GM23248 (cell line): ENCODE results near the gene HNRNPA1L2. TPM values are rescaled to one million over a fixed set of nuclear protein-coding genes. Genes with fewer than 3 reads are reported as not detected.
"Not testable (repeated sequence)": the region's sequence is repeated elsewhere in the genome, so short reads cannot be mapped to it uniquely, and the experiment has no call there.

ENCODE experiments used
- DNase-seq: peaks from one replicate; pipeline ENCODE4 v3.0.0-alpha.2; 2015
- H2AFZ ChIP-seq: fragments of 200-600 bp; sonication (generic); 2 replicates; pipeline ENCODE4 v1.6.1; 2016; ENCODE audit warnings: antibody characterized with exemption
- H3F3A ChIP-seq: fragments of 200-600 bp; sonication (generic); 2 replicates; pipeline ENCODE4 v1.6.1; 2016; ENCODE audit warnings: mild to moderate bottlenecking, antibody characterized with exemption, mixed run types; ENCODE audit not compliant: insufficient read depth
- H3K27ac ChIP-seq: fragments of 200-600 bp; sonication (generic); 2 replicates; pipeline ENCODE4 v1.5.1; 2016; ENCODE audit warnings: mild to moderate bottlenecking
- H3K27me3 ChIP-seq: fragments of 200-600 bp; sonication (generic); replicated peaks from 2 replicates; pipeline ENCODE4 v1.6.1; 2016; ENCODE audit warnings: mild to moderate bottlenecking; ENCODE audit not compliant: insufficient read depth
- H3K36me3 ChIP-seq: fragments of 200-600 bp; sonication (generic); 2 replicates; pipeline ENCODE4 v1.6.1; 2016; ENCODE audit warnings: low read depth, mild to moderate bottlenecking
- H3K4me1 ChIP-seq: fragments of 200-600 bp; sonication (generic); 2 replicates; pipeline ENCODE4 v1.6.1; 2016; ENCODE audit warnings: mild to moderate bottlenecking; ENCODE audit not compliant: insufficient read depth
- H3K4me2 ChIP-seq: fragments of 200-600 bp; sonication (generic); one replicate; pipeline ENCODE4 v1.6.1; 2016; ENCODE audit warnings: mild to moderate bottlenecking; ENCODE audit not compliant: unreplicated experiment
- H3K4me3 ChIP-seq: fragments of 200-600 bp; sonication (generic); 2 replicates; pipeline ENCODE4 v1.5.1; 2016; ENCODE audit warnings: mild to moderate bottlenecking
- H3K79me2 ChIP-seq: fragments of 200-600 bp; sonication (generic); 2 replicates; pipeline ENCODE4 v1.6.1; 2016; ENCODE audit warnings: mild to moderate bottlenecking; ENCODE audit not compliant: insufficient read depth
- H3K9ac ChIP-seq: fragments of 200-600 bp; sonication (generic); 2 replicates; pipeline ENCODE4 v1.6.1; 2016; ENCODE audit warnings: mild to moderate bottlenecking
- H3K9me2 ChIP-seq: fragments of 200-600 bp; sonication (generic); 2 replicates; pipeline ENCODE4 v1.6.1; 2016; ENCODE audit warnings: mixed run types, mild to moderate bottlenecking, moderate library complexity; ENCODE audit not compliant: insufficient read depth
- H3K9me3 ChIP-seq: fragments of 200-600 bp; sonication (generic); one replicate; pipeline ENCODE4 v1.6.1; 2017; ENCODE audit warnings: low read depth
- H4K20me1 ChIP-seq: fragments of 200-600 bp; sonication (generic); 2 replicates; pipeline ENCODE4 v1.6.0; 2016; ENCODE audit not compliant: insufficient read depth
- EZH2 ChIP-seq: fragments of 200-600 bp; sonication (generic); IDR thresholded peaks from 2 replicates; pipeline ENCODE4 v1.6.1; 2018; ENCODE audit warnings: antibody characterized with exemption, mild to moderate bottlenecking; ENCODE audit not compliant: insufficient read depth, poor library complexity, severe bottlenecking
- EZH2phosphoT487 ChIP-seq: fragments of 200-600 bp; sonication (generic); IDR thresholded peaks from 2 replicates; pipeline ENCODE4 v1.6.1; 2018; ENCODE audit warnings: antibody characterized with exemption, moderate library complexity, mild to moderate bottlenecking, low read depth; ENCODE audit not compliant: insufficient read depth
- WGBS, 2 experiments: methylation state at CpG; one replicate each; pipeline ENCODE4 v1.1.6; 2015 to 2017; ENCODE audit warnings: low lambda C conversion rate in 2 of 2, low coverage in 1 of 2; ENCODE audit errors: missing lambda C conversion rate in 2 of 2; 5-methylcytosine and 5-hydroxymethylcytosine counted together
- in situ Hi-C: fragments of 300-500 bp; cut with MboI; formaldehyde crosslinking; loops from 2 replicates; pipeline ENCODE4 v1.15.0; 2020
- polyA plus RNA-seq: library from polyadenylated mRNA; unstranded; fragments of >200 nt; fragmentation: Nextera tagmentation; extraction: Ambion mirVana; gene quantifications from 2 replicates; pipeline ENCODE4 v1.2.1, GENCODE V29; 2016
- total RNA-seq: library from RNA; depleted of rRNA; stranded (reverse); fragments of >200 nt; shearing (Covaris generic); gene quantifications from 2 replicates; pipeline ENCODE4 v1.2.3, GENCODE V29; 2014; rRNA removed

The HNRNPA1L2 gene
- total and polyA plus RNA-seq, 2 experiments from 2014 or later: 1.2 to 8.5 TPM

DNA sequence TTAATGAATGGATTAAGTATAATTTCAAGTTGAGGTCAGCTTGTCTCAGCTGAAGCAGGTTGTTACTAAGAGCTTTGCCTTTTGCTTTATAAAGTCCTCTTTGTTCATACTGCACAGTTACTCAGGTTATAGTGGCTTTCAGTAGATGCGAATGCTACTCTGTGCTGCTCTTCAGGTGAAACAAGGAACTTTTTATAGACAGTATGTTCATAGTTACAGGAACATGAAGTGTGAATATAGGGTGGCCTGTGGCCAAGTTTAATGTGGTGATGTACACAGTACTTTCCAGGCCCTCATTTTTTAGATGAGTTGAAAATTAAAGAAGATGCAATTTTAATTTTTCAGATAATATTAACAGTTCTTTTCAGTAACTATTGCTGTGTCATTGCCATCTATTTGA, 31.2 kb downstream of the HNRNPA1L2 start:
- no peaks in the 10 kb centered on the region for H3K9me2 ChIP-seq
- in situ Hi-C loops: no loop called here
- TF ChIP-seq EZH2 (no peak), EZH2phosphoT487 (no peak)

DNA sequence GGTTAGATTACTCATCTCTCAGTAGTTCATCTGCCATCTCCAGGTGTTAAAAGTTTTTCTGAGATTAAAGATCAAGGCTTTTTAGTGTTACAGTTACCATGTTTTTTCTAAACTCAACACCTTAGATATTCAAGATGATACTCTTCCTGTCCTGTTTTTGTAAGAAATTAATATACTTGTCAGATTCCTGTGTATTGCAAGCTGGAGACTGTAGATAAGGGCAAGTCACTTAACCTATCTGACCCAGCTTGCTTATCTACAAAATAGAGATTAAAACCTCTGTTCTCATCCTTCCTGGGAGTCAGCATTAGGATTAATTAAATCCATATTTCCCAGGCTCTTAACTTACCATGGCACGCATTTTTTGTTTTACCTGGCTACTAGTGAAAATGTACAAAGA, 35.6 kb downstream of the HNRNPA1L2 start:
- WGBS, 2 experiments: 95 to 100% methylated on average over 1 of the region's 1 CpG
- no peaks in the 10 kb centered on the region for H3K4me1 ChIP-seq
- H3K4me2 ChIP-seq: no peak overlapping the region
- no peak overlapping the region for H3K9ac ChIP-seq
- no peaks in the 10 kb centered on the region for H3K9me3 ChIP-seq
- no peaks in the 10 kb centered on the region for H3F3A ChIP-seq
- in situ Hi-C loops: no loop called here
- H3K27ac ChIP-seq: no peak overlapping the region
- H3K4me3 ChIP-seq: no peak overlapping the region
- peaks cover 5% of the 10 kb centered on the region; the same call in 1 of the 2 replicates for H4K20me1 ChIP-seq
- DNase-seq: no peak
- TF ChIP-seq EZH2phosphoT487 (no peak), EZH2 (no peak)
- H3K36me3 ChIP-seq: peaks cover 39% of the 10 kb centered on the region
- H2AFZ ChIP-seq: no peak overlapping the region
- H3K27me3 ChIP-seq: no peaks in the 10 kb centered on the region
- H3K9me2 ChIP-seq: no peaks in the 10 kb centered on the region
- peaks cover 86% of the 10 kb centered on the region for H3K79me2 ChIP-seq

More for the DNA sequence above, 31.2 kb downstream of the HNRNPA1L2 start:
- Histone ChIP-seq H3K36me3 (peaks cover 44% of the 10 kb centered on the region), H3K27me3 (no peaks in the 10 kb centered on the region), H4K20me1 (peaks cover 5% of the 10 kb centered on the region; the same call in 1 of the 2 replicates), H3K79me2 (peaks cover 99% of the 10 kb centered on the region), H3K9ac (no peak overlapping the region), H3K9me3 (no peaks in the 10 kb centered on the region), H3K4me3 (no peak overlapping the region), H3K27ac (no peak overlapping the region), H3F3A (no peaks in the 10 kb centered on the region), H2AFZ (no peak overlapping the region), H3K4me2 (no peak overlapping the region), H3K4me1 (no peaks in the 10 kb centered on the region)
- DNase-seq: no peak
- WGBS, 2 experiments: 89 to 100% methylated on average over 1 of the region's 1 CpG

DNA sequence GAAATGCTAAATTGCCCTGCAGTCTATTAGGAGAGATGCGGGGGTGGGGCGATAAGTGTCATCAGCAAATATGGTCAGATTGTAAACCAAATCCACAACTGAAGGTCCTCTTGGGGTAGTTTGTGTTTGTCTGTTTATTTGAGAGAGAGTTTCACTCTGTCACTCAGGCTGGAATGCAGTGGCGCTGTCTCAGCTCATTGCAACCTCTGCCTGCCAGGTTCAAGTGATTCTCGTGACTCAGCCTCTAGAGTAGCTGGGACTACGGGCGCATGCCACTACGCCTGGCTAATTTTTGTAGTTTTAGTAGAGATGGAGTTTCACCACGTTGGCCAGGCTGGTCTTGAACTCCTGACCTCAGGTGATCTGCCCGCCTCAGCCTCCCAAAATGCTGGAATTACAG, 43.6 kb downstream of the HNRNPA1L2 start:
- H3K4me3 ChIP-seq, H3K9ac ChIP-seq, H2AFZ ChIP-seq, H3F3A ChIP-seq, H4K20me1 ChIP-seq, H3K4me2 ChIP-seq, H3K4me1 ChIP-seq, H3K9me3 ChIP-seq, in situ Hi-C loops, DNase-seq, H3K27ac ChIP-seq, H3K9me2 ChIP-seq, H3K27me3 ChIP-seq: not testable (repeated sequence)
- H3K36me3 ChIP-seq: peaks cover 36% of the 10 kb centered on the region
- peaks cover 32% of the 10 kb centered on the region for H3K79me2 ChIP-seq
- WGBS, 2 experiments: 97 to 98% methylated on average over 9 of the region's 9 CpGs

DNA sequence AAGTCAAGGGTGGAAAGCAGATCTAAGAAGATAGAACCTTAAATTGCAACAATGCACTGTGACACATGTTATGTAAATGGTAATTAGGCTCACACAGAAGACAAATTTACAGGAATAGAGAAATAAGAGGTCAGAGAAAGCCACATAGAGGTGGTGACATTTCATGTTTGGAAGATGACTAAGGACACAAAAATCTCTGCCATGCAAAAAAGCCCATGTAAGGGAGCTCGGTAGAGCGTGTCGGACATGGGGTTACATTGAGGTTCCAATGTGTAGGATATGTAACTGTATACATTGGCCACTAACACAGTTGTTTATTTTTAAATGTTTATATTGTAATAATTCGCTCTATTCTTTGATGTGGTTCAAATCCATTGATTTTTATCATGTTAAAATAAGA, 44.1 kb downstream of the HNRNPA1L2 start:
- H3K4me3 ChIP-seq: no peak overlapping the region
- no peaks in the 10 kb centered on the region for H3K9me2 ChIP-seq
- peaks cover 40% of the 10 kb centered on the region for H3K36me3 ChIP-seq
- H3K27me3 ChIP-seq: no peaks in the 10 kb centered on the region
- no peak overlapping the region for H2AFZ ChIP-seq
- H3K4me1 ChIP-seq: no peaks in the 10 kb centered on the region
- no peak for DNase-seq
- 99 to 100% methylated on average over 4 of the region's 4 CpGs for WGBS, 2 experiments
- H3F3A ChIP-seq: peaks cover 4% of the 10 kb centered on the region; the same call in 1 of the 2 replicates
- peaks cover 32% of the 10 kb centered on the region for H3K79me2 ChIP-seq
- in situ Hi-C loops: no loop called here
- no peak overlapping the region for H3K27ac ChIP-seq
- no peak overlapping the region for H3K9ac ChIP-seq
- no peak overlapping the region for H3K4me2 ChIP-seq
- H4K20me1 ChIP-seq: no peaks in the 10 kb centered on the region
- TF ChIP-seq EZH2 (no peak), EZH2phosphoT487 (no peak)
- H3K9me3 ChIP-seq: no peaks in the 10 kb centered on the region

Other genes with a start within 250 kb of the HNRNPA1L2 start
- gene THSD1, start 236.3 kb upstream of the HNRNPA1L2 start, total RNA-seq: 11.4 and 11.6 TPM in 2 replicates
- 11.5 and 12.0 TPM in 2 replicates for gene THSD1, start 236.3 kb upstream of the HNRNPA1L2 start, polyA plus RNA-seq
- 34.7 and 55.1 TPM in 2 replicates for gene VPS36, start 191.8 kb upstream of the HNRNPA1L2 start, total RNA-seq
- gene VPS36, start 191.8 kb upstream of the HNRNPA1L2 start, polyA plus RNA-seq: 34.6 and 42.6 TPM in 2 replicates
- 24.2 and 25.2 TPM in 2 replicates for gene CKAP2, start 187.0 kb upstream of the HNRNPA1L2 start, total RNA-seq
- gene CKAP2, start 187.0 kb upstream of the HNRNPA1L2 start, polyA plus RNA-seq: 34.4 and 37.6 TPM in 2 replicates
- 29.4 and 49.2 TPM in 2 replicates for gene SUGT1, start 10.4 kb downstream of the HNRNPA1L2 start, total RNA-seq
- gene SUGT1, start 10.4 kb downstream of the HNRNPA1L2 start, polyA plus RNA-seq: 77.2 and 78.8 TPM in 2 replicates
- not detected in 2 replicates for gene CNMD, start 97.4 kb downstream of the HNRNPA1L2 start, total RNA-seq
- gene CNMD, start 97.4 kb downstream of the HNRNPA1L2 start, polyA plus RNA-seq: not detected in 2 replicates
- not detected in 2 replicates for gene PCDH8, start 206.2 kb downstream of the HNRNPA1L2 start, total RNA-seq
- not detected in 2 replicates for gene PCDH8, start 206.2 kb downstream of the HNRNPA1L2 start, polyA plus RNA-seq